C4-2B (cell line): ENCODE data around the gene SOX14.

ENCODE experiments used
- H3K27ac ChIP-seq: fragments of 450-650 bp; 2 replicates; pipeline ENCODE4 v1.5.1; 2017
- CTCF ChIP-seq: fragments of 450-650 bp; conservative IDR thresholded peaks from 2 replicates; pipeline ENCODE4 v1.5.1; 2017; ENCODE audit warnings: mild to moderate bottlenecking
- ZFX ChIP-seq: fragments of 450-650 bp; IDR thresholded peaks from 2 replicates; pipeline ENCODE4 v1.6.1; 2017

SOX14 gene

GRCh38 chr3:137765310-137766033, 1.4 kb downstream of the SOX14 start:
- TF ChIP-seq CTCF = no peak
- no peak overlapping the region for H3K27ac ChIP-seq

- no peak overlapping the region for H3K27ac ChIP-seq
- TF ChIP-seq CTCF (no peak), ZFX (no peak)
Observed at GRCh38 chr3:137766041-137766875, 2.1 kb downstream of the SOX14 start.

DNA sequence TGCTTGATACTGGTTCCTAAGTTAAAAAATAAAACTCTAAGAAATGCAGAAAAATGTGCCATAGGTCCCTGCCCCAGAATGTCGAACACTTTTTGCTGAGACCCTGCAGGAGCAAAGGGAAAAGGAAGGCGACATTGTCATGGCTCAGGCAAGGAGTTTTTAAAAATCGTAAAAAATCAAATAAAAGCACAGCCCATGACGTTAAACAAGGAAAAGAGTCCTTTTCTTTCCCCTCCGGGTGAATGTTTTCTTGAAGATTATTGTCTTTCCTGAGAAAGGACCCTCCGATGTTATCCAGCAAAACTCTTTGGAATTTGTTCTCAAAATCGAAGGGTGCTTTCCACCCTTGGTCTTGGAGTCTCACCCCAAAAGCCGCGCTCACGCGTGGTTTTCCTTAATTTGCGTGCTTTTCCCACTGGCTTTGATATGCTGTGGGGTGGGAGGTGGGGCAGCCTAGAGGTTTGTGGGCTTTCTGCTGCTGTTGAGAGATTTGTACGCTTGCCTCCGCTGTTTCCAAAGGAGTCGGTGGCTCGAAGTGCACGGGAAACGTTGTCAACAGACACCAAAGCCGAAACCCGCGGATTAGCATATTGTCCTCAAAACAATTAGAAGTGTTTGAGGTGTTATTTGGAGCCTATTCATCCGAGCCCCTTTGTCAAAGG, 2.9 kb downstream of the SOX14 start:
- no peak for TF ChIP-seq CTCF
- TF ChIP-seq ZFX = no peak

DNA sequence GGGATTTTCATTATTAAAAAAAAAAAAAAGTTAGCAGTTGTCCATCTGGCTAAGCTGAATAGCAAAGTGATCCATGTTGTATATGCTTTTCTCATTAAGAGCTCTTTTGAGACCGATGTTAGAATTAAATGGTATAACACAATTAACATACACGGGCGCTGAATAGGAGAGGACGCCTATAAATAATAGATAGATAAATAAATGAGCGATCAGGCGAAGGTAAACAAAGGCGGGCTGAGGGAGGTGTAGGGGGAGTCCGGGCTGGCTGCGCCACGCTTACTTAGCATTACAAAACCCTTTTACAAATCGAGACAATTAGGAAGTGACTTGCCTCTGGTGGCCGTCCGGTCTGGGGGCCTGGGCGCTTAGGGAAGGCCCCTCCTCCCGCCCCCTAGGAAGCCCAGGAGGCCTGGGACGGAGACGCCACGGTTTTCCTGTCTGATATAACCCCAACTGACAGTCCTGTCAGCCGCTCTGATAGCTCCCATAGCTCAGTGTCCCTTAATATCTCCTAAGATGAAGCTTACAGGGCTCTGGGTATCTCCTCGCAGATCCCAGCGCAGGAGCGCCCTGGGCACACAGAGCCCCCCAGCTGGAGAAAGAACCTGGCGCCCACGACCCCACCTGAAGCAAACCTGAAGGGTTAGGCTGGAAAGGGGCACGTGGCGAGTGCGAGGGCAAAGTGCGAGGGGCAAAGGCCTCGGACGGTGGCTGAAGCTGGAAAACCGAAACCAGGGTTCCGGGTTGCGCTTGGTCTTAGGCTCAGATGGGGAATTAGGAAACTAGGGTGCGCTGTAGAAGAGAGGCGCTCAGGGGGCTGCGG, 3.6 kb downstream of the SOX14 start:
- no peak for TF ChIP-seq CTCF
- H3K27ac ChIP-seq = no peak overlapping the region

More for the DNA sequence above, 2.9 kb downstream of the SOX14 start:
- no peak overlapping the region for H3K27ac ChIP-seq

DNA sequence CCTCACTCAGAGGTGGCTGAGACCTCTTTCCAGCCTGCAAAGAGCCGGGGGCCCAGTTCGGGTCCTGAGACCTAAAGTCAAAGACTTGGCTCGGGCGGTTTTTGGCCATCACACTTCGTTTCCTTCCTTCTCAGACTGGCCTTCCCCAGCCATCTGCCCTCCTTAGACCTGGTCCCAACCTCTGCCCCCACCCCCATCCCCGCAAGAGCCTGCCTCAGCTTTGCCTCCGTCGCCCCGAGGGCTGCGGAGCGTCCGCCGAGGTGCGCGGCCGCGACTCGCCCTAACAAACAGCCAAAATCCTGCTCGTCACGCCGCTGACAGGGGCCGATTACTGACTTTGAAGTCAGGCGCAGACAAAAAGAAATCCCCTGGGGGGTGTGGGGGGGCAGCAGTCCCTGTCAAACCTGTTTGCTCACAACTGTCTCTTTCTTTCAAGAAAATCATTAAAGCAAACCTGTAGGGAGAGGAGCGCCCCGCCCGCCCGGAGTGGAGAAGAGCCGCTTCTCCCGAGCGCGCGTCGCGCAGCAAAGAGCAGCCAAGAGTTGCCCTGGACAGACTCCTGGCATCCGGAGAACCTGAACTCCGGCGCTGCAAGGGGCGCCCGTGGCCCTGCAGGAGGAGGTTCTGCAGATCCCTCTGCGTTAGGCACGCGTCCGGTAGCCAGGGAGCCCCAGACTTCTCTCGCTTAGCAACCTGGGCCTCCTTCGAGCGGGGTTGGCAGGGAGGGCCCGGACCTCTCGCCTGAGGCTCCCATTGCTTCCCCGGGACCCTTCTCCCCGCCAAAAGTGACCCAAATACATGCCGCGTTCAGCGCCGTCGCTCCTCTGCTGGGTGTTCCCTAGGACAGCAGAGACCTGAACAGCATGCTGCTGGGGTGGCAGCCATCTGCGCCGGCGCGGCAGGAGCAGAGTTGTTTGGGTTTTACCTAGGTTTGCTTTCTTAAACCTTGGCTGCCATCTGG, 4.5 kb downstream of the SOX14 start:
- TF ChIP-seq ZFX (no peak), CTCF (no peak)
- H3K27ac ChIP-seq = no peak overlapping the region

DNA sequence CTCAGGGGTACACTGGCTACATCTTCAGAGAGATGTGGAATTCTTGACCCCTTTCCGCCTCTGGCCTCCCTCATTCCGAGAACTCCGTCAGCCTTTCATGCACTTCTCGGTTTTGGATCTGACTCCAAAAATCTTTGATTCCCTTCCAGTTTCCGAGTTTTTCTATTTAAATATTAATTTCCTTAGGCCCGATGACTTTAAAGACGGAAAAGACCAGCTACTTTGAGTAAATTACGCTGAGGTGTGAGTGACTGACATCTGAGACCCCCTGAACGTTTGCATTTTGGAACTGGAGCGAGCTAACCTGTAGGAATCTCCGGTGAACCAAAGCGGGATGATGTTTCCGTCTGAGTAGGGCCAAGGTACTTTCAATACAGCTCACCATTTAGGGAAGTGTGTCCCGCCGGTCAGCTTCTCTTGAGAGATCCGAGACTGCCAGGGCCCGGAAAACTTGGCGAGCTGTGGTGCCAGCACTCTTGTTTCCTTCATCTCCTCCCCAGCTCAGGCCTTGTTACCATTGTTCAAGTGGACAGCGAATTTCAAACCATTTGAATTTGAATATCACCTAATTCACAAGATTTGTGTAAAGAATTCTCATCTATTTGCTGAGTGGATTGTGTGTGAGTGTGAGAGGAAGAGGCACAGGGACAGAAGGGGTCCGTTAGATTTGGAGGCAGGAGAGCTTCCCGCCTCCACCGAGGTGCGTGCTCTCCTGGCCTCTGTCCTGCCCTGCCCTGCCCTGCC, 5.4 kb downstream of the SOX14 start:
- no peak for TF ChIP-seq CTCF
- TF ChIP-seq ZFX = no peak
- no peak overlapping the region for H3K27ac ChIP-seq
